ENCODE data around the gene GLI3.

The GLI3 gene

GRCh38 chr7:41931263-41931646 is 305.8 kb downstream of the GLI3 start:
- Histone ChIP-seq H3K4me1 (ENCODE audit: control insufficient read depth in 1 of 2, insufficient read depth in 1 of 2, low read depth in 1 of 2, low read length in 1 of 2) (no peaks in the 10 kb centered on the region), H3K4me3 (ENCODE audit: low read depth in 1 of 2, low read length in 1 of 2) (no peak overlapping the region), H3K27me3 (no peaks in the 10 kb centered on the region), H3K27ac (no peak overlapping the region), H3K36me3 (no peaks in the 10 kb centered on the region), H3K9me3 (no peaks in the 10 kb centered on the region)
- no peak for TF ChIP-seq CTCF (IDR thresholded peaks at IDR 0.05)

- Histone ChIP-seq H3K4me3 (ENCODE audit: low read depth in 1 of 2, low read length in 1 of 2) (no peak overlapping the region), H3K9me3 (no peaks in the 10 kb centered on the region), H3K4me1 (ENCODE audit: control insufficient read depth in 1 of 2, insufficient read depth in 1 of 2, low read depth in 1 of 2, low read length in 1 of 2) (no peaks in the 10 kb centered on the region), H3K27ac (no peak overlapping the region), H3K36me3 (no peaks in the 10 kb centered on the region), H3K27me3 (no peaks in the 10 kb centered on the region)
- no peak for TF ChIP-seq CTCF (IDR thresholded peaks at IDR 0.05)
These were observed 306.3 kb downstream of the GLI3 start for GRCh38 chr7:41930538-41931262.

- H3K9me3 ChIP-seq, result no peaks in the 10 kb centered on the region
- H3K4me3 ChIP-seq (ENCODE audit: low read depth in 1 of 2, low read length in 1 of 2), result no peak overlapping the region
- H3K27me3 ChIP-seq, result no peaks in the 10 kb centered on the region
- H3K4me1 ChIP-seq (ENCODE audit: control insufficient read depth in 1 of 2, insufficient read depth in 1 of 2, low read depth in 1 of 2, low read length in 1 of 2), result no peaks in the 10 kb centered on the region
- no peak for TF ChIP-seq CTCF (IDR thresholded peaks at IDR 0.05)
- no peak overlapping the region for H3K27ac ChIP-seq
- no peaks in the 10 kb centered on the region for H3K36me3 ChIP-seq
These were observed 308.2 kb downstream of the GLI3 start for GRCh38 chr7:41928781-41929180.

GRCh38 chr7:41928166-41928565 is 308.8 kb downstream of the GLI3 start:
- no peak for TF ChIP-seq CTCF (IDR thresholded peaks at IDR 0.05)
- H3K9me3 ChIP-seq, result no peaks in the 10 kb centered on the region
- no peak overlapping the region for H3K4me3 ChIP-seq (ENCODE audit: low read depth in 1 of 2, low read length in 1 of 2)
- no peak overlapping the region for H3K27ac ChIP-seq
- H3K36me3 ChIP-seq, result no peaks in the 10 kb centered on the region
- no peaks in the 10 kb centered on the region for H3K27me3 ChIP-seq
- H3K4me1 ChIP-seq (ENCODE audit: control insufficient read depth in 1 of 2, insufficient read depth in 1 of 2, low read depth in 1 of 2, low read length in 1 of 2), result no peaks in the 10 kb centered on the region

- no peak for TF ChIP-seq CTCF (IDR thresholded peaks at IDR 0.05)
- Histone ChIP-seq H3K27me3 (no peaks in the 10 kb centered on the region), H3K27ac (no peak overlapping the region), H3K4me1 (ENCODE audit: control insufficient read depth in 1 of 2, insufficient read depth in 1 of 2, low read depth in 1 of 2, low read length in 1 of 2) (no peaks in the 10 kb centered on the region), H3K4me3 (ENCODE audit: low read depth in 1 of 2, low read length in 1 of 2) (no peak overlapping the region), H3K36me3 (no peaks in the 10 kb centered on the region), H3K9me3 (no peaks in the 10 kb centered on the region)
These were observed 309.6 kb downstream of the GLI3 start for GRCh38 chr7:41927380-41927779.

Data from neutrophil (primary cell).